ENCODE results near the gene SERTAD4.

DNA sequence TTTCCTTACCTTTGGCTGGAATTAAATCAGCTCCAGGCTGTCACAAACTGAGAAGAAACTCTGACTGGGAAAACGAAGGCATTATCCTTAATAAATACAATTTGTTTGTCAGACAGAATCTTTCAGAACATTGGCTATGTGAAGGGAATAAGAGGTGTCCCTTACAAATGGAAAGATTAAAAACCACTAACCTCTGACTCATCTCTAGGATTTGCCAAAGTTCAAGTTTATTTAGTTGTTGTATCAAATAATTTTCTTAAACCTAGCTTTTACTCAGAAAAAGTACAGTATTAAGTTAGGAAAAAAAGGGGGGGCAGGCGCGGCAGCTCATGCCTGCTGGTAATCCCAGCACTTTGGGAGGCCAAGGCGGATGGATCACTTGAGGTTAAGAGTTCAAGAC lies 15.7 kb downstream of the SERTAD4 start:
- TF ChIP-seq, protein P1, sequence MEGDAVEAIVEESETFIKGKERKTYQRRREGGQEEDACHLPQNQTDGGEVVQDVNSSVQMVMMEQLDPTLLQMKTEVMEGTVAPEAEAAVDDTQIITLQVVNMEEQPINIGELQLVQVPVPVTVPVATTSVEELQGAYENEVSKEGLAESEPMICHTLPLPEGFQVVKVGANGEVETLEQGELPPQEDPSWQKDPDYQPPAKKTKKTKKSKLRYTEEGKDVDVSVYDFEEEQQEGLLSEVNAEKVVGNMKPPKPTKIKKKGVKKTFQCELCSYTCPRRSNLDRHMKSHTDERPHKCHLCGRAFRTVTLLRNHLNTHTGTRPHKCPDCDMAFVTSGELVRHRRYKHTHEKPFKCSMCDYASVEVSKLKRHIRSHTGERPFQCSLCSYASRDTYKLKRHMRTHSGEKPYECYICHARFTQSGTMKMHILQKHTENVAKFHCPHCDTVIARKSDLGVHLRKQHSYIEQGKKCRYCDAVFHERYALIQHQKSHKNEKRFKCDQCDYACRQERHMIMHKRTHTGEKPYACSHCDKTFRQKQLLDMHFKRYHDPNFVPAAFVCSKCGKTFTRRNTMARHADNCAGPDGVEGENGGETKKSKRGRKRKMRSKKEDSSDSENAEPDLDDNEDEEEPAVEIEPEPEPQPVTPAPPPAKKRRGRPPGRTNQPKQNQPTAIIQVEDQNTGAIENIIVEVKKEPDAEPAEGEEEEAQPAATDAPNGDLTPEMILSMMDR (conservative IDR thresholded peaks at IDR 0.05 in 1 of 2, IDR thresholded peaks at IDR 0.05 in 1 of 2; ENCODE audit: low read depth in 1 of 2, low read length in 2 of 2), result no peak
- TF ChIP-seq EZH2 (IDR thresholded peaks at IDR 0.05; ENCODE audit: low read length, missing control alignments), result no peak
